ENCODE data around the gene PDE6B.
A peak's percentile ranks its signal among the peaks of the same experiment; 100 is the strongest.

Gene PDE6B

DNA sequence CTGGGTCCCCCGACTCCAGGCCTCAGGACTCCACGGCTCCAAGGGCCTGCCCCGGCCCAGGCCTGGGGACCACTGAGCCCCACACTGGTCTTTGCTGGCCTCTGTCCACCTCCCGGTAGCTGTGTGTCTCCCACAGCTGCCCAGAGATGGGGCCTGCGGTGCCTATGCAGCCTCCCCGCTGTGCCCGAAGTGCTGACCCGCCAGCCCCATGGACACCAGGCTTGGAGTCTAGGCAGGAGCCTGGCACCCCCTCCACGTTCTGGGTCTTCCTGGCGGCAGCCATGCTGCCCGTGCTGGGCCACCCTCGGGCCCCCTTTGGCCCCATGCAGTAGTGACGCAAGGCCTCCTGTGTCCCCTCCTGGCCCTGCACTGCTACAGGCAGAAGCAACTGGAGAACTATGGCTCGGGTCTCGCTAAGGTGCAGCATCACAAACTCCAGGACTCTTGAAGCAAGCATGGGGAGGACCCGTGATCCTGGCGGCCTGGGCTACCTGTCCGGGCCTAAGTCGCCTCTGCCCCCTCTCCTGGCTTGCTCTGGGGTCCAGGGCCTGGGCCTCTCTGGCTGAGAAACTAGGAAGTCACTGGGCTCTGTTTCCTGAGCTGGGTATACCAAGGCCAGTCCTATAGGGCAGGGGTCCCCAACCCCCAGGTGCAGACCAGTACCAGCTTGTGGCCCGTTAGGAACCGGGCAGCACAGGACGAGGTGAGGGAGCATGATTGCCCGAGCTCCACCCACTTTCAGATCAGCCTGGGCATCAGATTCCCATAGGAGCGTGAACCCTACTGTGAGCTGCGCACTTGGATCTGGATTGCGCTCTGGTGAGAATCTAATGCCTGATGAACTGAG, 49.9 kb downstream of the PDE6B start:
- no peak for DNase-seq

- DNase-seq = no peak
Observed at GRCh38 chr4:675980-676870, 50.9 kb downstream of the PDE6B start.

DNA sequence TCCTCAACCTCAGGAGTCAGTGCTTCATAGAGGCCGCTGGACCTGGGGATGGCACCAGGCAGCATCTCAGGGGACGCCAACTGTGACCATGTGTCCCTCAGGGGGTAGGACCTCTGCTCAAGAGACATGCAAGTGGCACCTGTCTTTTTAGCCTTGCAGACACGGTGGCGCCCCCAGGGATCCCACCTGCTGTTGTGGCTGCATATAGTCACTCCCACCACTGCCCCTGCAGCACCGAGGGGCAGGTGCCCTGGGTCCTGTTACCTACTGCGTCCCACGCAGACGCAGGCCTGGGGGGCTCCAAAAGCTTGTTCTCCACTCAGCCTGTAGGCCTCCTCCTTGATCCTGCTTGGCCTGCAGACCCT, 51.5 kb downstream of the PDE6B start:
- no peak for DNase-seq

GRCh38 chr4:677431-678293, 52.3 kb downstream of the PDE6B start:
- peak; percentile 10 for DNase-seq

DNA sequence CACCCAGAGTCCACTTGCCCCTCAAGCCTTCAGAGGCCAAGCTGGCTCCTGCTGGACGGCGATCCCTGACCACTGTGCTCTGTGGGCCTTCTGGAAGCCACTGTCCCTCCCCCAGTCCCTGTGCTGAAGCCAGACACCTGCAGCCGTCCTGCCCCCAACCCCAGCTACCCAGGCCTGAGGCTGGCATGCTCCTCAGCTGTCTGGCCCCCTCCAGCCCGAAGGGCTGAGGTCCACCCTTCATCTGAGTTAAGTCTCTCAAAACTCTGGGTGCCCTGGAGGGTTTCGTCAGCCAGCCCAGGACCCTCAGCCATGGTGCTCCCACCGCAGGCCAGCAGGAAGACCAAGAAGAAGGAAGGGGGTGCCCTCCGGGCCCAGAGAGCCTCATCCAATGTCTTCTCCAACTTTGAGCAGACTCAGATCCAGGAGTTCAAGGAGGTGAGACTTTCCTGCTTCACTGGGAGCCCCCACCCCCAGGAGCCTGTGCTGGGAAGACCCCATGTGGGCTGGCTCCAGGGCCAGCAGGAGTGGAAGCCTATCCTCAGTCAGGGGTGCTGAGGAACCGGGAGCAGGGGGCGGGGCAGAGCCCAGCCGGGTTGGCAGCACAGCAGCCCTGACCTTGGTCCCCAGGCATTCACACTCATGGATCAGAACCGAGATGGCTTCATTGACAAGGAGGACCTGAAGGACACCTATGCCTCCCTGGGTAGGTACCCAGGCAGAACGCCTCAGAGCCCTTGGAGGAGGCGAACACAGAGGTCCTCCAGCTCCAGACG, 53.1 kb downstream of the PDE6B start:
- DNase-seq = no peak

GRCh38 chr4:679104-679481, 53.7 kb downstream of the PDE6B start:
- no peak for DNase-seq

- no peak for DNase-seq
Observed at GRCh38 chr4:679629-680028, 54.3 kb downstream of the PDE6B start.

- no peak for DNase-seq
Observed at GRCh38 chr4:680091-680490, 54.7 kb downstream of the PDE6B start.

DNA sequence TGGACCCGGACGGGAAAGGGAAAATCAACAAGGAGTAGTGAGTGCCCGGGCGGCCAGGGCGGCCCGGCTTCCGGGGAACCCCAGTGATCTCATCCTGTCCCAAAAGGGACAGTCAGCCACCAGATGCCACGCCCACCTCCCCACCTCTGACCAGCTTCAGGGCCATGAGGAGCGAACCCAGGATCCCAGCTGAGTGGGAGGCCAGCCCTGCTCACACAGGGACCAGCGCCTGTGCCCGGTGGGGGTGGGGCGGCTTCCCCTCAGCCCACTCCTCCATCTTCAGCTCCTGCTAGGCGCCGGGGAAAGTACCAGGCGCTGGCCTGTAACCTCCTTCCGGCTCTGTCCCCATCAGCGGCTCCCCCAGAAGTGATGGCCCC, 55.2 kb downstream of the PDE6B start:
- no peak for DNase-seq

DNA sequence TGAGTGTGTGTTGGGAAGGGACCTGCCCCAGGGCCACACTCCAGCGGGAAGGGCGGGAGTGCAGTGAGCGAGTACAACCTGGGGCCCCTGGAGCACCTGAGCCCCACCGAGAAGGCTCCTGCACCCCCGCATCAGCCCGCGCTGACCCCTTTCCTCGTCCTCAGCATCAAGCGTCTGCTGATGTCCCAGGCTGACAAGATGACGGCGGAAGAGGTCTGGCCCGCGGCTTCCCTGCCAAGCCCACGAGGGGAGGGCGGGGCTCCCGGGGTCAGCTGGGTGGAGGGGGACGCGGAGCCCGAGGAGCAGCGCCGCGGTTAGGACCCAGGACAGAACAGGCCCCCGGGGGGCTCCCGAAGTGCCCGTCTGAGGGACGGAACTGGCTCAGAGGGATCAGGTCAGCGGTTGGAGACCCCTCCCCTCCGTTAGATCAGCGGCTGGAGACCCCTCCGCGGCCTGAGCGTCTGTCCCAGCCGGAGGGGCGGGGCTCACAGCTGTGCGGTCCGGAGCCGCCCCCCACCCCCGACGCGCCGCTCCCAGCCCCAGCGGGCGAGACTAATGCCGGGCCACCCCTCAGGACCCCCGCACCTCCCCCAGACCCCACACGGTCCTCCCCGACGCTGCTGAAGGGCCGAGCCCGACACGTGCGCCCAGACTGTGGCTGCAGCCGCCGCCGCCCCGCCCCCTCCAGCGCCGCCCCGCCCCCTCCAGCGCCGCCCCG, 55.7 kb downstream of the PDE6B start:
- no peak for DNase-seq

GRCh38 chr4:681736-682451, 56.5 kb downstream of the PDE6B start:
- DNase-seq = peak; percentile 36

- no peak for DNase-seq
Observed at GRCh38 chr4:682490-683172, 57.3 kb downstream of the PDE6B start.

GRCh38 chr4:683247-683897, 58.0 kb downstream of the PDE6B start:
- DNase-seq = no peak

- peak; percentile 40 for DNase-seq
Observed at GRCh38 chr4:683982-684622, 58.7 kb downstream of the PDE6B start.

GRCh38 chr4:684623-685327, 59.4 kb downstream of the PDE6B start:
- DNase-seq = no peak

DNA sequence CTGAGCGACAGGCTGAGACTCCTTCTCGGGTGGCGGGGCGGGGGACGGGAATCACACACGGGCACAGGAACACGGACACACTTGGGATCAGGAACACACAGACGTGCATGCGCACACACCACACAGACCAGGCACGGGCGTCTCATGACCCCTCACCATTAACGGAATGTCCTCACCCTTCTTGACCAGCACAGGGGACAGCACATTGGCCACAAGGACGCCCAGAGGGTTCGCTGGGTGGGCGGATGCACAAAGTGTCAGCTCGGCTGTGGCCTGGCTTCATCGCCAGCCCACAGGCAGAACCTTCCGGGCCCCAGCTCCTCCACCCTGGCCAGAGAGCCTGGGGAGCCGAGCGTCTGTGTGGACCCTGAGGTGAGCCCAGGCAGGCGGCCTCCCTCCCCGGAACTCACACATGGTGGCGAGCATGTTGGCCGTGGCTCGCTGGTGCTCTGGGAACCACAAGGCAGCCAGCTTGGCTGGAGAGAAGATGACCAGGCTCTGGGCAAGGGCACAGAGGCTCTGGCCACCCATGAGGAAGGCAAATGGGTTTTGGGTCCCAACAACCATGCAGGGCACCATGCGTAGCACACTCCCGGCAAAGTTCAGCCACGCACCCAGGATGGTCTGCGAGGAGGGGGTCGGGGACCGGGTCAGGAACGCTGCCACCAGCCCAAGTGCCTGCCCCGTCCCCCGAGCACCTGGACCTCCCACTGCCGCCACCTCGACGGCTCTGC, 60.5 kb downstream of the PDE6B start:
- no peak for DNase-seq

DNA sequence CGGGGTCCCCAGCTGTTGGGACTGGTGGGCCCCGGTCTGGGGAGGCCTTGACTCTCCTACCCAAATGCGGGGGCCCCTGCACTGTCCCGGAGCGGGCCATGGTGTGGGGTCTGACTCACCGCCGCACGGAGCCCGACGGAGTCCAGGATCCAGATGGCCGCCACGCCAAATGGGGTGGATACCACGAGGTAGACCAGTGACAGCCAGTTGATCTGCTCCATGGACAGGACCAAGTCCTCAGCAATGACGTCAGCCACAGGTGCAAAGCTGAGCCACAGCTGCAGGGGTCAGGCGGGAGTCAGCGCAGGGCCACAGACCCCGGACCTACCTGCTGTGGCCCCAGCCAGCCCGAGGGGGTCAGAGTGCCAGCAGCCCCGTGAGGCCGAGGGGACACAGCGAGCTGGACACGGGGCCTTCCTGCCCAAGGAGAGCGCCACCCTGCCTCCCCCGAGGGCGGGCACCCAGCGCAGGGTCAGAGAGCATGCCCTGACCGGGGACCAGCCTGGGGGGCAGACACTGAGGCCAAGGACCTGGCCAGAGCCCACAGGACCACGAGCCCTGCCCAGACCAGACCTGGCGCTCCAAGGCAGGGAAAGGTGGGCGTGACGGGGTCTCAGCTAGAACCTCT, 61.2 kb downstream of the PDE6B start:
- DNase-seq = no peak

All from NCI-H526 treated with DMSO at 0.1 percent for 48 hours (cell line).